ENCODE data around the gene LRMDA. TPM values are rescaled to one million over a fixed set of nuclear protein-coding genes. Genes with fewer than 3 reads are reported as not detected.

The LRMDA gene
- polyA plus RNA-seq, 2 of the 4 experiments (the other 2 are of a cell fraction): 4.6 to 5.2 TPM

GRCh38 chr10:75402486-75403143 lies 28.8 kb upstream of the LRMDA start:
- ChIA-PET POLR2A (interaction anchor here (0.7 to 2.4 kb wide), 19 partner anchors 21 to 1710 kb away, joined by 3 to 34 read pairs (median 5); partner anchors contain the start of gene LRMDA), CTCF (interaction anchor here (0.6 to 5.7 kb wide), 10 partner anchors 27 to 1582 kb away, joined by 3 to 83 read pairs (median 4); no protein-coding TSS in a partner anchor)
- TF ChIP-seq HOXB13 (CRISPR knock-in tag; IDR thresholded peaks at IDR 0.05; ENCODE audit: low read depth) (no peak), CTCF (IDR thresholded peaks at IDR 0.05) (no peak), MAZ (IDR thresholded peaks at IDR 0.05; ENCODE audit: borderline replicate concordance, low read depth, low read length) (no peak), CEBPB (IDR thresholded peaks at IDR 0.05) (no peak), ESRRA (IDR thresholded peaks at IDR 0.05; ENCODE audit: borderline replicate concordance, low read length) (no peak), POLR2A (IDR thresholded peaks at IDR 0.05; ENCODE audit: low read length) (peak; percentile 67), JUN (IDR thresholded peaks at IDR 0.05) (no peak), PHF8 (IDR thresholded peaks at IDR 0.05; ENCODE audit: borderline replicate concordance, low read depth) (peak; percentile 25), ATOH8 (CRISPR knock-in tag; IDR thresholded peaks at IDR 0.05; ENCODE audit: low read depth) (no peak), NR3C1 (IDR thresholded peaks at IDR 0.05) (no peak), CHD2 (IDR thresholded peaks at IDR 0.05; ENCODE audit: low read length, partially characterized antibody) (peak; percentile 38), MAX (IDR thresholded peaks at IDR 0.05) (peak; percentile 19; the same call in 1 of the 2 replicates), E2F6 (IDR thresholded peaks at IDR 0.05; ENCODE audit: borderline replicate concordance, low read depth) (peak; percentile 76)
- peak overlapping the region; percentile 98 for H3K4me2 ChIP-seq
- peak; percentile 52 to 80 for DNase-seq (ENCODE audit: low read depth in 1 of 2, low spot score in 1 of 2)
- under 1% methylated on average over 41 of the region's 42 CpGs for whole genome bisulfite sequencing (ENCODE audit: missing lambda C conversion rate)
- ATAC-seq: peak; percentile 27 to 57
- no peaks in the 10 kb centered on the region for H3K9me3 ChIP-seq
- peak overlapping the region; percentile 92 for H3K4me3 ChIP-seq
- no peak for FAIRE-seq
- peaks cover 11% of the 10 kb centered on the region for H3K4me1 ChIP-seq
- H3K27ac ChIP-seq: peak overlapping the region; percentile 94 to 98

GRCh38 chr10:75403144-75403938 lies 28.1 kb upstream of the LRMDA start:
- FAIRE-seq (no peak), ATAC-seq (peak; percentile 1; a peak in 3 of 6 replicates), DNase-seq (ENCODE audit: low read depth in 1 of 2, low spot score in 1 of 2) (peak; percentile 42 to 54)
- ChIA-PET CTCF (interaction anchor here (1.0 to 1.3 kb wide), 3 partner anchors 8 to 27 kb away, joined by 3 to 6 read pairs (median 3); no protein-coding TSS in a partner anchor), POLR2A (interaction anchor here (1.0 to 1.1 kb wide), 2 partner anchors 27 to 370 kb away, joined by 3 to 6 read pairs; no protein-coding TSS in a partner anchor)
- H3K9me3 ChIP-seq: no peaks in the 10 kb centered on the region
- H3K4me2 ChIP-seq: peak overlapping the region; percentile 98
- 6% methylated on average over 44 of the region's 56 CpGs for WGBS (ENCODE audit: missing lambda C conversion rate)
- peak overlapping the region; percentile 92 for H3K4me3 ChIP-seq
- H3K27ac ChIP-seq: peak overlapping the region; percentile 94 to 98
- peaks cover 14% of the 10 kb centered on the region for H3K4me1 ChIP-seq
- TF ChIP-seq JUN (IDR thresholded peaks at IDR 0.05) (no peak), NR3C1 (IDR thresholded peaks at IDR 0.05) (no peak), MAX (IDR thresholded peaks at IDR 0.05) (no peak), FOSL2 (IDR thresholded peaks at IDR 0.05) (no peak), FOSL2 (CRISPR knock-in tag; IDR thresholded peaks at IDR 0.05) (peak; percentile 4; the same call in 1 of the 2 replicates), EP300 (IDR thresholded peaks at IDR 0.05) (no peak), SREBF2 (IDR thresholded peaks at IDR 0.05) (no peak), ZNF302 (CRISPR knock-in tag; IDR thresholded peaks at IDR 0.05) (no peak), HOXB13 (CRISPR knock-in tag; IDR thresholded peaks at IDR 0.05; ENCODE audit: low read depth) (no peak), CHD2 (IDR thresholded peaks at IDR 0.05; ENCODE audit: low read length, partially characterized antibody) (no peak), CTCF (IDR thresholded peaks at IDR 0.05) (no peak), ELK1 (IDR thresholded peaks at IDR 0.05; ENCODE audit: low read depth, low read length) (no peak), GATA3 (IDR thresholded peaks at IDR 0.05; ENCODE audit: borderline replicate concordance) (0 out of 2 replicates have a peak, but pooled peaks have one; percentile 20), POLR2AphosphoS2 (conservative IDR thresholded peaks at IDR 0.05; ENCODE audit: low read length) (no peak), RCOR1 (IDR thresholded peaks at IDR 0.05; ENCODE audit: low read depth, low read length) (no peak), HEYL (CRISPR knock-in tag; IDR thresholded peaks at IDR 0.05) (no peak), FOSB (CRISPR knock-in tag; IDR thresholded peaks at IDR 0.05) (no peak), USF2 (IDR thresholded peaks at IDR 0.05) (no peak), FOXS1 (CRISPR knock-in tag; IDR thresholded peaks at IDR 0.05) (no peak)

Measured in A549 (cell line).